Neural cell (in vitro differentiated cells): ENCODE measurements around the gene TPT1.

ENCODE experiments used
- EP300 ChIP-seq: fragments of 450-650 bp; conservative IDR thresholded peaks from 2 replicates; pipeline ENCODE4 v1.6.1; 2014; ENCODE audit warnings: antibody characterized with exemption, mild to moderate bottlenecking, moderate library complexity; ENCODE audit not compliant: poor library complexity, severe bottlenecking
- POLR2AphosphoS5 ChIP-seq: IDR thresholded peaks from 2 replicates; pipeline ENCODE4 v1.6.1; 2012
- TAF1 ChIP-seq: IDR thresholded peaks from 2 replicates; pipeline ENCODE4 v1.6.1; 2012; ENCODE audit warnings: low read depth
- TF ChIP-seq, protein P1 (sequence below): fragments of 450-650 bp; IDR thresholded peaks from 2 replicates; pipeline ENCODE4 v1.5.1; 2014; ENCODE audit warnings: antibody characterized with exemption, mild to moderate bottlenecking, moderate library complexity; ENCODE audit not compliant: poor library complexity, severe bottlenecking
- TF ChIP-seq, protein P2 (sequence below): IDR thresholded peaks from 2 replicates; pipeline ENCODE4 v1.6.1; 2012; ENCODE audit warnings: borderline replicate concordance

DNA sequence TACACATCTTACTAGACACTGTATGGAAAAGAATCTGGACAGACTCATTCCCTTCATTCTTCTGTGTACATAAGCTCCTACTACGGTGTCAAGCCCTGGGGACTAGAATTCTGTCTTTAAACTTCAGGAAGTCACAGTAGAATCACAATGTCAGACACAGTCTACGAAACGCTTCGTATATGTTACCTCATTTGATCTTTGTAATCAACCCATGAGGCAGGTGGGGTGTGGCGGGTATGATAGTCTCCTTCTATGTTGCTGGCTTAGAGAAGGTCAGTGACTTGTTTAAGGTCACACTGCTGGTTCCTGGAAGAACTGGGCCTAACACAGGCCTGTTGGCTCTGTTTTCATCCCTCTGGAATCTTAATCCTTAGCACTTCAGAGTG is 32.2 kb upstream of the TPT1 start:
- TF ChIP-seq, protein P1, sequence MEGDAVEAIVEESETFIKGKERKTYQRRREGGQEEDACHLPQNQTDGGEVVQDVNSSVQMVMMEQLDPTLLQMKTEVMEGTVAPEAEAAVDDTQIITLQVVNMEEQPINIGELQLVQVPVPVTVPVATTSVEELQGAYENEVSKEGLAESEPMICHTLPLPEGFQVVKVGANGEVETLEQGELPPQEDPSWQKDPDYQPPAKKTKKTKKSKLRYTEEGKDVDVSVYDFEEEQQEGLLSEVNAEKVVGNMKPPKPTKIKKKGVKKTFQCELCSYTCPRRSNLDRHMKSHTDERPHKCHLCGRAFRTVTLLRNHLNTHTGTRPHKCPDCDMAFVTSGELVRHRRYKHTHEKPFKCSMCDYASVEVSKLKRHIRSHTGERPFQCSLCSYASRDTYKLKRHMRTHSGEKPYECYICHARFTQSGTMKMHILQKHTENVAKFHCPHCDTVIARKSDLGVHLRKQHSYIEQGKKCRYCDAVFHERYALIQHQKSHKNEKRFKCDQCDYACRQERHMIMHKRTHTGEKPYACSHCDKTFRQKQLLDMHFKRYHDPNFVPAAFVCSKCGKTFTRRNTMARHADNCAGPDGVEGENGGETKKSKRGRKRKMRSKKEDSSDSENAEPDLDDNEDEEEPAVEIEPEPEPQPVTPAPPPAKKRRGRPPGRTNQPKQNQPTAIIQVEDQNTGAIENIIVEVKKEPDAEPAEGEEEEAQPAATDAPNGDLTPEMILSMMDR: no peak
- TF ChIP-seq POLR2AphosphoS5 (no peak), EP300 (no peak), TAF1 (no peak)
- TF ChIP-seq, protein P2, sequence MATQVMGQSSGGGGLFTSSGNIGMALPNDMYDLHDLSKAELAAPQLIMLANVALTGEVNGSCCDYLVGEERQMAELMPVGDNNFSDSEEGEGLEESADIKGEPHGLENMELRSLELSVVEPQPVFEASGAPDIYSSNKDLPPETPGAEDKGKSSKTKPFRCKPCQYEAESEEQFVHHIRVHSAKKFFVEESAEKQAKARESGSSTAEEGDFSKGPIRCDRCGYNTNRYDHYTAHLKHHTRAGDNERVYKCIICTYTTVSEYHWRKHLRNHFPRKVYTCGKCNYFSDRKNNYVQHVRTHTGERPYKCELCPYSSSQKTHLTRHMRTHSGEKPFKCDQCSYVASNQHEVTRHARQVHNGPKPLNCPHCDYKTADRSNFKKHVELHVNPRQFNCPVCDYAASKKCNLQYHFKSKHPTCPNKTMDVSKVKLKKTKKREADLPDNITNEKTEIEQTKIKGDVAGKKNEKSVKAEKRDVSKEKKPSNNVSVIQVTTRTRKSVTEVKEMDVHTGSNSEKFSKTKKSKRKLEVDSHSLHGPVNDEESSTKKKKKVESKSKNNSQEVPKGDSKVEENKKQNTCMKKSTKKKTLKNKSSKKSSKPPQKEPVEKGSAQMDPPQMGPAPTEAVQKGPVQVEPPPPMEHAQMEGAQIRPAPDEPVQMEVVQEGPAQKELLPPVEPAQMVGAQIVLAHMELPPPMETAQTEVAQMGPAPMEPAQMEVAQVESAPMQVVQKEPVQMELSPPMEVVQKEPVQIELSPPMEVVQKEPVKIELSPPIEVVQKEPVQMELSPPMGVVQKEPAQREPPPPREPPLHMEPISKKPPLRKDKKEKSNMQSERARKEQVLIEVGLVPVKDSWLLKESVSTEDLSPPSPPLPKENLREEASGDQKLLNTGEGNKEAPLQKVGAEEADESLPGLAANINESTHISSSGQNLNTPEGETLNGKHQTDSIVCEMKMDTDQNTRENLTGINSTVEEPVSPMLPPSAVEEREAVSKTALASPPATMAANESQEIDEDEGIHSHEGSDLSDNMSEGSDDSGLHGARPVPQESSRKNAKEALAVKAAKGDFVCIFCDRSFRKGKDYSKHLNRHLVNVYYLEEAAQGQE: no peak
